Ovary (tissue), 3 donors: ENCODE data around the gene WIPF3.

Experiments
- CTCF ChIP-seq, 3 donors: fragments of 450-650 bp in 2 of 3; fragments of 200-600 bp in 1 of 3; IDR thresholded peaks; one replicate each; pipeline versions ENCODE4 v1.5.1 to v1.8.0; 2016 to 2022; ENCODE audit warnings: antibody characterized with exemption in 3 of 3, mild to moderate bottlenecking in 1 of 3
- EP300 ChIP-seq: sonication (generic); formaldehyde crosslinking; IDR thresholded peaks from one replicate; pipeline ENCODE4 v1.6.1; 2017; ENCODE audit warnings: antibody characterized with exemption
- POLR2A ChIP-seq: fragments of 450-650 bp; IDR thresholded peaks from one replicate; pipeline ENCODE4 v1.6.1; 2017; ENCODE audit warnings: antibody characterized with exemption, mild to moderate bottlenecking, moderate library complexity
- donor health status: DM: no; HTN: no; CAD: no.

DNA sequence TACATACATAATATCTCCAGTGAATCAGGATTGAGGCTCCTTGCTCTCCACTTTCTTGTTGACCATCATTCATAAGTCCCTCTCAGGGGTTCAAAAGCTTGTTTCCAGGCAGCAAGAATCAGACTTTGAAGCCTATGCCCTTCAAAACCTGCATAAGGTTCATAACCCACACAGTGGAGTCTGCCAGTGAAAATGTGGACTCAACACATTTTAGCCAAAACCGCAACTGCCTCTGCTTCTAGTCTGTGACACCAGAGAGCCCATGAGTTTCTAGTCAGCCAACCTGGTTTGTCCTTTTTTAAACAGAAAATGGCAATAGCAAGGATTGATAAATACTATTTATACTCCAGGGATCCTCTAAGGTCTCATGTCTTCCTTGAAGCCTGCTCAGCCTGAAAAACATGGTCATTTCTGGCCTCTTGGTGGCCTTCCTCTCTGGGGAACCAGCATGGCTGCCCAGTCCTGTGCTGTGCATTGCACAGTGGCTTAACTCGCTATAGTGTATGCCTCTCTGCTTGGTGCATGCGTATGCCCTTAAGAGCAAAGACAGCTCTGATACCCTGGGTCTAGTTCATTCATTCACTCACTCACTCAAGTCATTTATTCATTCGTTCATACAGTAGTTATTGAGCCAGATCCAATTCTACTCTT lies 67.5 kb downstream of the WIPF3 start:
- no peak for TF ChIP-seq CTCF (IDR thresholded peaks at IDR 0.05)
- TF ChIP-seq POLR2A = no peak
- no peak for TF ChIP-seq EP300
